Tibial nerve (tissue), 4 donors: ENCODE measurements around the gene AFF3. TPM values are rescaled to one million over a fixed set of nuclear protein-coding genes. Genes with fewer than 3 reads are reported as not detected.

Experiments
- DNase-seq, 2 donors: peaks; one replicate each; pipeline ENCODE4 v3.0.0-alpha.2; 2019; ENCODE audit warnings: low spot score in 2 of 2
- H3K27ac ChIP-seq, 4 donors: fragments of 200-600 bp; sonication (generic) in 3 of 4; one replicate each; pipeline ENCODE4 v1.5.1; 2017 to 2019; ENCODE audit warnings: mild to moderate bottlenecking in 1 of 4
- H3K27me3 ChIP-seq, 2 donors: fragments of 200-600 bp; sonication (generic) in 1 of 2; one replicate each; pipeline versions ENCODE4 v1.5.1 to v1.6.0; 2017 to 2019
- H3K36me3 ChIP-seq, 3 donors: fragments of 200-600 bp; sonication (generic); one replicate each; pipeline ENCODE4 v1.5.1; 2018 to 2019
- H3K4me1 ChIP-seq, 4 donors: fragments of 200-600 bp; sonication (generic) in 3 of 4; one replicate each; pipeline ENCODE4 v1.5.1; 2017 to 2019
- H3K4me3 ChIP-seq, 4 donors: fragments of 200-600 bp; sonication (generic) in 3 of 4; one replicate each; pipeline ENCODE4 v1.5.1; 2017 to 2019; ENCODE audit warnings: mild to moderate bottlenecking in 1 of 4, moderate library complexity in 1 of 4
- H3K9me3 ChIP-seq, 4 donors: fragments of 200-600 bp; sonication (generic) in 3 of 4; one replicate each; pipeline ENCODE4 v1.5.1; 2017 to 2019
- EP300 ChIP-seq, 2 donors: sonication (generic); formaldehyde crosslinking; IDR thresholded peaks; one replicate each; pipeline ENCODE4 v1.6.1; 2017; ENCODE audit warnings: antibody characterized with exemption in 2 of 2, mild to moderate bottlenecking in 1 of 2
- POLR2A ChIP-seq, 2 donors: fragments of 450-650 bp; IDR thresholded peaks; one replicate each; pipeline ENCODE4 v1.6.1; 2017; ENCODE audit warnings: antibody characterized with exemption in 2 of 2, mild to moderate bottlenecking in 2 of 2, moderate library complexity in 2 of 2
- WGBS, 2 donors: methylation state at CpG; one replicate each; pipeline ENCODE4 v1.1.5; 2018; 5-methylcytosine and 5-hydroxymethylcytosine counted together
- total RNA-seq, 4 donors: library from RNA; depleted of rRNA; stranded (reverse); fragments of >200 nt; gene quantifications; one replicate each; pipeline ENCODE4 v1.1.0, GENCODE V29; 2016
- TF ChIP-seq, protein P1 (sequence below), 5 experiments: fragments of 200-600 bp in 3 of 5; fragments of 450-650 bp in 2 of 5; sonication (generic) in 3 of 5; IDR thresholded peaks; one replicate each; pipeline ENCODE4 v1.5.1; 2016 to 2019; ENCODE audit warnings: antibody characterized with exemption in 5 of 5, mild to moderate bottlenecking in 3 of 5, moderate library complexity in 2 of 5

Gene AFF3
- total RNA-seq, 4 donors from 2014 or later, result 7.2 to 36.0 (median 21.4) TPM

DNA sequence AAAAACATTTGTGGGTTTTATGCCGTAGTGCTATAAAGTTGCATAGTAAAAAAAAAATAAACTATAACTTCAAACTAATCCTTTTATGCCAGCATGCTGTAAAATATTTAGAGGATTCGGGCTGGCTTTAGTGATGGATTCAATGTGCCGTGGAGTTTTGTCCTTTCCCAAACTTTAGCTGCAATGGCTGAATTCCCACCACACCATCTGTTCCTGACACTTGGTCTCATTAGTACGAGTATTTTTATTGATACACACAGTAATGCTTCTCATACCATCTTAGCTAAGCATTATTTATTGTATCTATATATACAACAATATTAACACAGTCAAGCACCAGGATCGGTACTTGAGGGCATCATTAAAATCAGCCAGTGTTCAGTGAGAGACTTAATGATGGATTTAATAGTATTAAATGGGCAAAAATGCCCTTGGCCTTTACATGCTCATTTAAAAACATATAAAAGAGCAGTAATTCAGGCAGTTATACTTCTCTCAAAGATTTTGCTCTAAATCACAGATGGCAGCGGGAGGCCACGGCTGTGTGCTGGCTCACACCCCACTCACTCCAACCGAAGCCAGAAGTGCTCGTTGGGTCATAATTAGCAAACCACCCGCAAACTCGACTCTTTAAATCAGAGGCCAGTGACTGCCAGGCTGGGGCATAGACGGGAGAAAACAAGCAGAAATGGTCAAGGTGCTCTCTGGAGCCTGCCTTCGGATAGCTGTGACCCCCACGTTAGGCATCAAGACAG, 355.6 kb downstream of the AFF3 start:
- Histone ChIP-seq H3K27ac (no peak overlapping the region), H3K9me3 (no peaks in the 10 kb centered on the region), H3K27me3 (no peaks in the 10 kb centered on the region), H3K36me3 (no peaks in the 10 kb centered on the region), H3K4me3 (no peak overlapping the region), H3K4me1 (no peaks in the 10 kb centered on the region)
- no peak for DNase-seq
- TF ChIP-seq, protein P1, sequence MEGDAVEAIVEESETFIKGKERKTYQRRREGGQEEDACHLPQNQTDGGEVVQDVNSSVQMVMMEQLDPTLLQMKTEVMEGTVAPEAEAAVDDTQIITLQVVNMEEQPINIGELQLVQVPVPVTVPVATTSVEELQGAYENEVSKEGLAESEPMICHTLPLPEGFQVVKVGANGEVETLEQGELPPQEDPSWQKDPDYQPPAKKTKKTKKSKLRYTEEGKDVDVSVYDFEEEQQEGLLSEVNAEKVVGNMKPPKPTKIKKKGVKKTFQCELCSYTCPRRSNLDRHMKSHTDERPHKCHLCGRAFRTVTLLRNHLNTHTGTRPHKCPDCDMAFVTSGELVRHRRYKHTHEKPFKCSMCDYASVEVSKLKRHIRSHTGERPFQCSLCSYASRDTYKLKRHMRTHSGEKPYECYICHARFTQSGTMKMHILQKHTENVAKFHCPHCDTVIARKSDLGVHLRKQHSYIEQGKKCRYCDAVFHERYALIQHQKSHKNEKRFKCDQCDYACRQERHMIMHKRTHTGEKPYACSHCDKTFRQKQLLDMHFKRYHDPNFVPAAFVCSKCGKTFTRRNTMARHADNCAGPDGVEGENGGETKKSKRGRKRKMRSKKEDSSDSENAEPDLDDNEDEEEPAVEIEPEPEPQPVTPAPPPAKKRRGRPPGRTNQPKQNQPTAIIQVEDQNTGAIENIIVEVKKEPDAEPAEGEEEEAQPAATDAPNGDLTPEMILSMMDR (IDR thresholded peaks at IDR 0.05), result no peak
- no peak for TF ChIP-seq POLR2A (IDR thresholded peaks at IDR 0.05)
- TF ChIP-seq EP300 (IDR thresholded peaks at IDR 0.05), result no peak
- 84 to 89% methylated on average over 14 of the region's 14 CpGs for WGBS, 2 donors

GRCh38 chr2:99784946-99785345, 357.4 kb downstream of the AFF3 start:
- 83 to 86% methylated on average over 8 of the region's 8 CpGs for WGBS, 2 donors
- Histone ChIP-seq H3K9me3 (no peaks in the 10 kb centered on the region), H3K27me3 (no peaks in the 10 kb centered on the region)

GRCh38 chr2:99784282-99784681, 358.1 kb downstream of the AFF3 start:
- Histone ChIP-seq H3K27me3 (no peaks in the 10 kb centered on the region), H3K27ac (no peak overlapping the region), H3K36me3 (no peaks in the 10 kb centered on the region), H3K9me3 (no peaks in the 10 kb centered on the region), H3K4me1 (no peaks in the 10 kb centered on the region), H3K4me3 (no peak overlapping the region)
- no peak for DNase-seq
- TF ChIP-seq, protein P1 (IDR thresholded peaks at IDR 0.05), result no peak
- TF ChIP-seq EP300 (IDR thresholded peaks at IDR 0.05), result no peak
- no peak for TF ChIP-seq POLR2A (IDR thresholded peaks at IDR 0.05)
- WGBS, 2 donors, result 79 to 90% methylated on average over 8 of the region's 8 CpGs

More at GRCh38 chr2:99784946-99785345, 357.4 kb downstream of the AFF3 start:
- DNase-seq, result no peak
- TF ChIP-seq POLR2A (IDR thresholded peaks at IDR 0.05) (no peak), EP300 (IDR thresholded peaks at IDR 0.05) (no peak)
- Histone ChIP-seq H3K36me3 (no peaks in the 10 kb centered on the region), H3K4me3 (no peak overlapping the region), H3K4me1 (no peaks in the 10 kb centered on the region), H3K27ac (no peak overlapping the region)

GRCh38 chr2:99780276-99780675, 362.1 kb downstream of the AFF3 start:
- Histone ChIP-seq H3K4me1 (peaks cover 0 to 5% (median 0%) of the 10 kb centered on the region in 4 donors), H3K4me3 (no peak overlapping the region), H3K9me3 (peaks cover 0 to 10% (median 0%) of the 10 kb centered on the region in 4 donors), H3K27me3 (no peaks in the 10 kb centered on the region), H3K27ac (no peak overlapping the region), H3K36me3 (no peaks in the 10 kb centered on the region)
- 89 to 92% methylated on average over 5 of the region's 5 CpGs for WGBS, 2 donors
- TF ChIP-seq EP300 (IDR thresholded peaks at IDR 0.05) (no peak), POLR2A (IDR thresholded peaks at IDR 0.05) (no peak)
- TF ChIP-seq, protein P1 (IDR thresholded peaks at IDR 0.05), result no peak
- no peak for DNase-seq

DNA sequence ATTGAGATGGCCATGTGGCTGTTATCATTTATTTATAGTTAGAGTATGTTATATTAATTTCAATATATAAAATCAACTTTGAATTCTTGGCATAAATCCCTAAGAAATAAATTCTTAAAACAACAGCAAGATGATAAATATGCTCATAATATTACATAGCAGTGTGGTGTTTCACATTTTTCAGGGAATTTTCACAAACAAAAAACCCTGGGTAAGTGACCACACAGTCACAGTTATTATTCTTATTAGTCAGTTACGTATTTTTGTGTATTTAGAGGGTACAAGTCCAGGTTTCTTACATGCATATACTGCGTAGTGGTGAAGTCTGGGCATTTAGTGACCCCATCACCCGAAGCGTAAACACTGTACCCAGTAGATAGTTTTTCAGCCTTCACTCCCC, 363.1 kb downstream of the AFF3 start:
- H3K27ac ChIP-seq, result no peak overlapping the region
- H3K36me3 ChIP-seq, result no peaks in the 10 kb centered on the region
- 91 to 96% methylated on average over 4 of the region's 4 CpGs for WGBS, 2 donors
- peaks cover 0 to 5% (median 0%) of the 10 kb centered on the region in 4 donors for H3K4me1 ChIP-seq
- H3K27me3 ChIP-seq, result no peaks in the 10 kb centered on the region
- DNase-seq, result no peak
- TF ChIP-seq POLR2A (IDR thresholded peaks at IDR 0.05) (no peak), EP300 (IDR thresholded peaks at IDR 0.05) (no peak)
- TF ChIP-seq, protein P1 (IDR thresholded peaks at IDR 0.05), result no peak
- no peak overlapping the region for H3K4me3 ChIP-seq
- H3K9me3 ChIP-seq, result peaks cover 0 to 10% (median 0%) of the 10 kb centered on the region in 4 donors
